ENCODE measurements around the gene SNX8.

SNX8 gene

DNA sequence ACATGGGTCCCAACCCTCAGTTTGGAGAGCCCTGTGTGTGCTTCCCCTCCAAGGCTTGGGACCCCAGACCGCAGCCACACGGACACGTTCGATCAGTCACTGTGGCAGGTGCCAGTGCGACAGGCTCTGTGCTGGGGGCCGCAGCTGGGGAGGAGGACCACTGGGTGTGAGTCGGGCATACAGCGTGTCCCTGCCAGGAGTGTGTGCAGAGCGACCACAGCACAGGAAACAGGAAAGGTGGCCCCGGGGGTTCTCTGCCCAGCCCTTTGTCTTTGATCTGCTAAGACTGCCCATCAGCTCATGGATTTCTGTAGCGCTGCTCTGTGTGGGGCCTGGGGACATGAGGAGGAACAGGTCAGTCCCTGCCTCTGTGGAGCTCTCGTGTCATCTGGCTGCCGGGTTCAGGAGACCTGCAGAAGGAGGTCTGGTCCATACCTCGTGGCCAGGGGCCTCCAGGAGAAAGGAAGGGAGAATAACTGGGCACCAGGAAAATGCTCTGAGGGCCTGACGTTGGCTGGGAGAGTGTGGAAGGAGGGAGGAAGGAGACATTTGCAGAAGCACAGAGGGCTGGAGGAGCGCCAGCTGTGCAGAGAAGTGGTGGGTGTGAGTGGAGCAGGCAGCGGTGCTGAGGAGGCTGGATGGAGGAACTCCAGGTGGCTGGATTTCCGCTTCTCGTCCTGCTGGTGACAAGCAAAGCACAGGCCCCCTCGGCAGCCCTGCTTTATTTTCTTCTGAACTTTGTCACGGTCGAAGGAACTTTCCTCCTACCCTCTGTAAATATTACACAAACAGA is 68.2 kb downstream of the SNX8 start:
- TF ChIP-seq, protein P1, sequence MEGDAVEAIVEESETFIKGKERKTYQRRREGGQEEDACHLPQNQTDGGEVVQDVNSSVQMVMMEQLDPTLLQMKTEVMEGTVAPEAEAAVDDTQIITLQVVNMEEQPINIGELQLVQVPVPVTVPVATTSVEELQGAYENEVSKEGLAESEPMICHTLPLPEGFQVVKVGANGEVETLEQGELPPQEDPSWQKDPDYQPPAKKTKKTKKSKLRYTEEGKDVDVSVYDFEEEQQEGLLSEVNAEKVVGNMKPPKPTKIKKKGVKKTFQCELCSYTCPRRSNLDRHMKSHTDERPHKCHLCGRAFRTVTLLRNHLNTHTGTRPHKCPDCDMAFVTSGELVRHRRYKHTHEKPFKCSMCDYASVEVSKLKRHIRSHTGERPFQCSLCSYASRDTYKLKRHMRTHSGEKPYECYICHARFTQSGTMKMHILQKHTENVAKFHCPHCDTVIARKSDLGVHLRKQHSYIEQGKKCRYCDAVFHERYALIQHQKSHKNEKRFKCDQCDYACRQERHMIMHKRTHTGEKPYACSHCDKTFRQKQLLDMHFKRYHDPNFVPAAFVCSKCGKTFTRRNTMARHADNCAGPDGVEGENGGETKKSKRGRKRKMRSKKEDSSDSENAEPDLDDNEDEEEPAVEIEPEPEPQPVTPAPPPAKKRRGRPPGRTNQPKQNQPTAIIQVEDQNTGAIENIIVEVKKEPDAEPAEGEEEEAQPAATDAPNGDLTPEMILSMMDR (IDR thresholded peaks at IDR 0.05; ENCODE audit: extremely low read depth, missing control alignments), result no peak
- no peak for DNase-seq (ENCODE audit: low spot score)

DNA sequence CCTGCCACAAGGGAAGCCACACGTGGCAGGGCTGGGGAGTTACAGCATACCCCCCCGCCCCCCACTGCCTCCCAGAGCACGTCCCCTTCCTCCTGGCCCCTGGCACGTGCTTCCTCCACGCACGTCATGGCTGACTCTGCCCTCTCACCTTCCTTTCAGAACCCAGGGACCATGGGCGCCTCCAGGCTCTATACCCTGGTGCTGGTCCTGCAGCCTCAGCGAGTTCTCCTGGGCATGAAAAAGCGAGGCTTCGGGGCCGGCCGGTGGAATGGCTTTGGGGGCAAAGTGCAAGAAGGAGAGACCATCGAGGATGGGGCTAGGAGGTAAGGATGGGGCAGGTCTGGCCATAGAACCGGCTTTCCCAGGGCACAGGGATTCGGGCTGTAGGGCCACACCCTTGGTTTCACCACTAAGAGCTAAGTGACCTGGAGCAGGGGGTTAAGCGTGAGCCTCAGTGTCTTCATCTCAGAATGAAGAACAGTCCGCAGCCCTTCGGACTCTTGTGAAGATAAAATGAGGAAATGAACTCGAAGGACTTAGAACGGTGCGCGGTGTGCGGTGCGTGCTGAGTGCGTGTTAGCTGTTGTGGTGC is 69.7 kb downstream of the SNX8 start:
- DNase-seq (ENCODE audit: low spot score), result no peak
- TF ChIP-seq, protein P1 (IDR thresholded peaks at IDR 0.05; ENCODE audit: extremely low read depth, missing control alignments), result no peak

GRCh38 chr7:2243458-2243857 is 70.8 kb downstream of the SNX8 start:
- no peak for DNase-seq (ENCODE audit: low spot score)
- TF ChIP-seq, protein P1 (IDR thresholded peaks at IDR 0.05; ENCODE audit: extremely low read depth, missing control alignments), result no peak

DNA sequence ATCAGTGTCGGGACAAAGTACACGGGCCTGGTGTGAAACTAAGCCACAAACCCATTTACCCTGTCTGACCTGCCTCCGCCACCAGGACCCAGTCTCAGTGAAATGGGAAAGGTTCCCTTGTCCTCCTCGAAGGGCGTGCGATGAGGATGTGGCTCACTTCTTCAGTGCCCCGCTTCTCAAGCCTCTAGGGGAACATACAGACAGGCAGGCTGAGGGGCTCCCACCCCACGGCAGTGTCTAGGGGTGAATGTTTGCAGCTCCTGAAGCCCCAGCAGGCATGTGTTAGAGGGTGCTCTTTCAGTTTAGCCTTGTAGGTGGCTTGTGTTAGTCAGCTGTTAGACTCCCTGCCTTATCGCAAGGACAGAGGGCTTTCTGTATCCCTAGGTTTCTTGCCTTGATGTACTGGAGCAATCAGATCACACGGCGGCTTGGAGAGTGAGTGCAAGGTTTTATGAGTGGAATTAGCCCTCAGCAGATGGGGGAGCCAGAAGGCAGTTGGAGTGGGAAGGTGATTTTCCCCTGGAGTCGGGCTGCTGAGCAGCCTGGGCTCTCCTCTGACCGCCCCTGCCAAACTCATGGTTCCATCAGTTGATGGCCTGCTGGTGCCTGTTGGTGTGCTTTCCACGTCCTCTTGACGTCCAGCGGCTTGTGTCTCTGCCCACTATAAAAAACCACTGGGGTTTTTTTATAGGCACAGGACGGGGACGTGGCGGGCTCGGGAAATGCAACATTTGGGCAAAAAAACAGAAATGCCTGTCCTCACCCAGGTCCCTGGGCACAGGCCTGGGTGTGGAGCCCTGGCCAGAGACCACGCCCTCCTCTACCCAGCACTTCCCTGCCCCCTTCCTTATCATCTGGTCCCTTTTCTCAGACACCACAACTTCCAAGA is 71.5 kb downstream of the SNX8 start:
- no peak for DNase-seq (ENCODE audit: low spot score)
- TF ChIP-seq, protein P1 (IDR thresholded peaks at IDR 0.05; ENCODE audit: extremely low read depth, missing control alignments), result no peak

DNA sequence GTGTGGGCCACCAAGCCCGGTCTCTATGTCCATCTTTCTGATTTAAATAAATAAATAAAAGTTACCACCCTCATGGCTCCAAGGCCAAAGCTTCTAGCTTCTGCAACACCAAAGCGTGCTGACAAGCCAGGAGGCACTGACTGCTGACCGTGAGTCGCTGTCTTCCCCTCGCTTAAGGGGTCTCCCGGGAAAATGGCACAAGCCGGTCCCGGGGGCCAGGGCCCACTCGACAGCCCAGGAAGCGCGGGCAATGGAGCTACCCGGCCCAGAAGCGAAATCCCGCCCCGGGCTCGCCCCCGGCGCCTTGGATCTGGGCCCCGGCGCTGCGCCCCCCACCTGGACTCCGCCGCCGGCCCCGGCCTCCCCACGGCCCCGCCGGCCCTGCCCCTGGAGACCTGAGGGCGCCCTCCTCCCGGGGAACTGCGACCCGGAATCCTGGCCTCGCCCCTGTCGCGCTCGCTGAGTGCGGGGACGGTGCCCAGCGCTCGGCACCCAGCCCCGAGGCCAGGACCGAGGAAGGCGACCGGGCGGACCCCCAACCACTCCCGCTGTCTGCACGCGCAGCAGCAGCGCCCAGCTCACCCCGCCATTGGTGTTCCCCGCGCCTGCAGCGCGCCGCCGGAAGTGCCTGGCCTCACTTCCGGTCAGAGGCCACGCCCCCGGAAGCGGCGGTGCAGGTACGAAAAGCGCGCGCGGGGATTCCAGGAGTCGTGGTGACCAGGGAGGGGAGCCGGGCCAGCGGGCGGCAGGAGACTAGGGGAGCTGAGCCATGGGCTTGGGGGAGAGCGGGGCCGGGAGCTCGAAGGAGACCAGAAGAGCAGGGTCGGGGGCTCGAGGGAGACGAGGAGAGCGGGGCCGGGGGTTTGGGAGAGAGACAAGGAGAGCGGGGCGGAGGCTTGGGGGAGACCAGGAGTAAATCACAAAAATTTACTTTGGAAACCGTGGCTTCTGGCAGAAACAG is 72.4 kb downstream of the SNX8 start, which contains the start of the genes MRM2 and NUDT1:
TSS of gene MRM2 (minus strand) at position 626 of the 961 bp plus-strand sequence. CDS start at position 590, 36 bp downstream.
TSS of gene NUDT1 (plus strand) at position 647 of the 961 bp plus-strand sequence. CDS start 2,349 bp downstream, outside the sequence.
- TF ChIP-seq, protein P1 (IDR thresholded peaks at IDR 0.05; ENCODE audit: extremely low read depth, missing control alignments), result no peak
- DNase-seq (ENCODE audit: low spot score), result peak; percentile 92

GRCh38 chr7:2239242-2239641 is 75.0 kb downstream of the SNX8 start:
- TF ChIP-seq, protein P1 (IDR thresholded peaks at IDR 0.05; ENCODE audit: extremely low read depth, missing control alignments), result no peak
- no peak for DNase-seq (ENCODE audit: low spot score)
